Activated CD8-positive, alpha-beta memory T cell treated with anti-CD3 and anti-CD28 coated beads, Interleukin-2, amount 50 U/mL, for 4 hours (primary cell): Measurements from ENCODE around the gene OLIG2.

ENCODE experiments used
- DNase-seq: peaks from one replicate; pipeline ENCODE4 v3.0.0-alpha.2; 2020

Gene OLIG2

DNA sequence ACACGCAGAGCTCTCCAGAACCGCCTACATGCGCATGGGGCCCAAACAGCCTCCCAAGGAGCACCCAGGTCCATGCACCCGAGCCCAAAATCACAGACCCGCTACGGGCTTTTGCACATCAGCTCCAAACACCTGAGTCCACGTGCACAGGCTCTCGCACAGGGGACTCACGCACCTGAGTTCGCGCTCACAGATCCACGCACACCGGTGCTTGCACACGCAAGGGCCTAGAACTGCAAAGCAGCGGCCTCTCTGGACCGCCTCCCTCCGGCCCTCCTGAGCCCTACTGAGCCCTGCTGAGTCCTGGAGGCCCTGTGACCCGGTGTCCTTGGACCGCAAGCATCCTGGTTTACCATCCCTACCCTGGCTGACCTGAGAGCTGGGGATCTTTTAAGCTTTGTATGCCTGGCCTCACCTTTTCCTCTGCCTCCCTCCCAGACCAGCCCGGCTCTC lies 8.3 kb downstream of the OLIG2 start:
- DNase-seq, result no peak

DNA sequence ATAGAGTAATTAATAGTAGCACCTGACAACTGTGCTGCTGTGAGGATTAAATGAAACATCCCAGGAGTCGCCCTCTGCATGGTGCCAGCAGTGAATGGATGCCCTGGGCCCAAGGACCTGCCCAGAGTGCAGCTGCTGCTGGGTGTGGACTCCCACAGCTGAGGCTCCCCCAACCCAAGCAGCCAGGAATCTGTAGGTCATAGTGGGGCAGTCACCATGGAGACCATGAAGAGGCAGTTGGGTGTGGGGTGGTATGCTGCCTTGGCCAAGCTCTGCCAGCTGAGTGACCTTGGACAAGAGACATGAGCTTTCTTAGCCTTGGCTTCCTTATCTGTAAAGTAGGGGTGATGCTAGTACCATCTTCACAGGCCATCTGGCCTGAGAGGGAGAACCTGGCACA lies 9.4 kb downstream of the OLIG2 start:
- DNase-seq, result no peak

DNA sequence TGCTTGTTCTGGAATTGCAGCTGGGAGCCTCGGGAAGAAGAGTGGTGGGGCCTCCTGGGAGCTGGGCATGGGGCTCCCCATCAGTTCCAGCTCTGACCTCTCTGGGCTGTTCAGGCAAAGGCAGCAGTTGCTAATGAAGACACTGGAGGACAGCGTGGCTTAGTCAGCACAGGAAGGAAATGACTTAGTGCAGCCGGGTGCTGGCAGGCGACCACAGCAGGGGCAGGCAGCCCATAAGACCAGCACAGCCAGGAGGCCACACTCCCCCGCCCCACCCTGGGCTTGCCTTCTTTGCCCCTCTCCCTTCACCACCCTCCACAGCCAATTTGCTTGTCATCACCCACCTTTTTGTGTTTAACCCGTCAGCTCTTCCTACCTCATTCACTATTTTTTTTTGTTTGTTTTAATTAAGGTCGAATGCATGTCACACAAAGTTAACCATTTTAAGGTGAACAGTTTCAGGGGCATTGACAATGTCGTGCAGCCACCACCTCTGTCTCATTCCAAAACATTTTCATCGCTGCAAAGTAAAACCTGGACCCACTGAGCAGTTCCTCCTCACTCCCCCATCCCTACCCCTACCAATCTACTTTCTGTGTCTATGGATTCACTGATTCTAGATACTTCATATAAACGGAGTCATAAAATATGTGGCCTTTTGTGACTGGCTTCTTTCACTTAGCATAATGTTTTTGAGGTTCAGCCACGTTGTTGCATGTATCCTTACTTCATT lies 10.9 kb downstream of the OLIG2 start:
- DNase-seq, result no peak

DNA sequence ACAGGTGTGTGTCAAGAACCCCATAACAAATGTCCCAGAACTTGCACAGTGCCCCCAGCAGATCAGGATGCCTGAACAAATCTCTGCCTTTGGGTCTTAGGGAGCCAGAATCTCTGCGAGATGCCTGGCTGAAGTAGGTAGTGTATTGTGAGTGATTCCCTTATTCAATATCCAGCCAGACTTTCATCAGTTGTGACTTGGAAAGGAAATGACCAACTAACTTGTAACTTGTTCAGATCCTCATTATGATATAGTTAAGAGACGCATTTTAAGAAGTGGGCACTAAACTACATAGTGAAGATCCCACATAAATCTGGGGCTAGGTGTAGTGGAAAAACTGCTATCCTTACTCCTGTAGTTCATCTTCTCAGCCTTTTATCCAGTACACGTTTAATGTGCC lies 11.8 kb downstream of the OLIG2 start:
- DNase-seq, result no peak

DNA sequence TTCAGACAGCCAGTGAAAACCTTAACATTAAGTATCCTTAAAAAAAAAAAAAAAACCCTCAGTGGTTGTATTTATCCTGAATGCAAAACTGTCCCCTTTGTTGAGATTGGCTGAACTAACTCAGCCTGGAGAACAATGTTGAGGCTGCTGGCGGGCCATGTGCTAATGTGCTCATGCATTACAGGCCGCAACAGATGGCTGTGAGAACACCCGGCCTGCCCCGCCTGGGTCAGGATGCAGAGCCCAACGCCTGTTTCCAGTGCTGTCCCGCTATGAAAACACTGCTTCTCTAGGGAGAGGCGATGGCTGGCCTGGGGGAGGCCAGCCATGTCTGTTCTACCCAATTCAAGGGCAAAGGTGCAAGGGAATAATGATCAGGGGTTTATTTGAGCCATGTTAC lies 13.8 kb downstream of the OLIG2 start:
- DNase-seq, result no peak

DNA sequence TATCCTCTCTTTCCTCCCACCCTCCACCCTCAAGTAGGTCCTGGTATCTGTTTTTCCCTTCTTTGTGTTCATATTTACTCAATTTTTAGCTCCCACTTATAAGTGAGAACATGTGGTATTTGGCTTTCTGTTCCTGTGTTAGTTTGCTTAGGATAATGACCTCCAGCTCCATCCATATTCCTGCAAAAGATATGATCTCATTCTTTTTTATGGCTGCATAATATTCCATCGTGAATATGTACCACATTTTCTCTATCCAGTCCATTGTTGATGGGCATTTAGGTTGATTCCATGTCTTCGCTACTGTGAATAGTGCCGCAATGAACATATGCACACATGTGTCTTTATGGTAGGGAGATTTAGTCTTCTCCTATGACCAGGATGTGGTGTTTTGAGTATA lies 14.5 kb downstream of the OLIG2 start:
- DNase-seq, result no peak

DNA sequence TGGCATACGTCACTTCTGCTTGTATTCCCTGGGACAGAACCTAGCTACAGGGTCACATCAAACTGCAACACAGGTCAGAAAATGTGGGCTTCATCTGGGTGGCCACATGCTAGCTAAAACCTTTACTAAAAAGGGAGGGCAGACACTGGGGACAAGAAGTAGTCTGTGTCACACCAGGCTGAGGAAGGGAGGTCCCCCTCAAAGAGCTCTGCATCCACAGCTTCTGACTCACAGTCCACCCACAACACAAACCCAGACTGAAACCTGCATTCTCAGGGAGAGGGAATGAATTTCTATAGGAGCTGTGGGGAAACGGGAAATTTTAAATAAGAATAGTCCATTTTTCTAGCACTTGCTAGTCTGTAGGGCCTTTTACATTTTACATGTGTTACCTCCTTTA lies 16.2 kb downstream of the OLIG2 start:
- no peak for DNase-seq

DNA sequence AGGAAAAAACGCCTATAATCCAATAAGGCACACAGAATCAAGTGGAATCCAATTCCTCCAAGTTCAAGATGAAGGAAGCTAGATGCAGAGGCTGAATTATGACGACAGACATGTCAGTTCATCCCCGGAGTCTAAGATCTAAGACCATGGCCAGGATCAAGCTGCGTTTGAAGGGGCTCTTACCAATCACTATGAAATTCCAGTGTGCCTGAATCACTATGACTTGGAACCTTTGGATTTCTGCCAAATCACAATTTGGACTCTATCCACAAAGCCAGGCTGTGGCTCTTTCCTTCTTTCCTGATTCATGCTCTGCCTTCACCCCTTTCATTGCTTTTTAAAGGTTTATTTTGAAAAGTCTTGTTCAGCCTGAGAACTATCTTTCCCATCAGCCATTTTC lies 17.1 kb downstream of the OLIG2 start:
- no peak for DNase-seq

DNA sequence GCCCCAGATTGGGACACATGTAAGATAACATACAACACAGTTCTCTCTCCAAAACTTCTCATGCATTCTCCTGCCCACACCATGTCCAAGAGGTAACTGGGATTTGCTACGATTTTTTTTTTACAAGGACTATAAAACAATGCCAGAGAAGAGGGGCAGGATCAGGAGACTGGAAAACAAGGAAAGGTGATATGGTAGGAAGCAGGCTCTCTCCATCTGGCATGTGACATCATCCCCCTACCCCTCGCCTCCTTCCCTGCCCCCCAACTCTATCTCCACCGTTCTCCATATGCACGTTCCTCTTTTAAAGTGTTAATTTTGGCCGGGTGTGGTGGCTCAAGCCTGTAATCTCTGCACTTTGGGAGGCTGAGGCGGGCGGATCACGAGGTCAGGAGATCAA lies 20.7 kb downstream of the OLIG2 start:
- no peak for DNase-seq

DNA sequence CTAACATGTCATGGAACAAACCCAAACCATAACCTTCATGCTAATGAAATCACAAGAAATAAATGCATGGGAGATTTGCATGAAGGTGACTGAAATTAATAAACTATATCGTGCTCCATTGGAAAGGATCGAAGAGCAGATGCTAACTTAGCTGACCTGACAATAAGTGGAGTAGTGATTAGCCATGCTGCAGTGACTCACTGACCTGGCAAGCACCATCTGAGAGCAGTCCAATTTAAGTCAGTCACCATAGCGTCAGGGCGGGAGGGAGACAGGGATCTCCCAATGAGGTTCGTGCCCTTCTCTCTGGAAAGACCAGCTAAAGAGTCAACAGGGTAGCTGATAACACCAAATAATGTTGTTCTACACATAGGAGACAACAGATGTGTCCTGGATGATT lies 21.5 kb downstream of the OLIG2 start:
- DNase-seq, result no peak

DNA sequence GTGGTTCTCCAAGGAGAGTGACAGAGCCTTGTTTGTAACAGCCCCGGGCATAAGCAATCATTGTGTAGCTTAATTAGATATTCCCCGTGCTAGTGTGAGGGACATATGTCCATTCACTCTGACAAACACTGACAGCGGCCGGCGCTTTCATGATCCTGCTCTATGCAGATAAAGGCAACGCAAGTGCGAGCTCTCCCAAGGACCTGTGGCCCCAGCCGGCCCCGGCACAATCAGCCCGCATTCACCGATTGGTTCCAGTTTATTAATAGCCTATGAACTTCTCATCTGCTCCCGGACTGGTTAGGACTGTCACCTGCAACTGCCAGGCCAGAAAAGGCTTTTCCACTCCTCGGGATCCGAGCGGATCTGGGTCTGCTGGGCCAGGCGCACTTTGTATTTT lies 26.2 kb downstream of the OLIG2 start:
- DNase-seq, result no peak

DNA sequence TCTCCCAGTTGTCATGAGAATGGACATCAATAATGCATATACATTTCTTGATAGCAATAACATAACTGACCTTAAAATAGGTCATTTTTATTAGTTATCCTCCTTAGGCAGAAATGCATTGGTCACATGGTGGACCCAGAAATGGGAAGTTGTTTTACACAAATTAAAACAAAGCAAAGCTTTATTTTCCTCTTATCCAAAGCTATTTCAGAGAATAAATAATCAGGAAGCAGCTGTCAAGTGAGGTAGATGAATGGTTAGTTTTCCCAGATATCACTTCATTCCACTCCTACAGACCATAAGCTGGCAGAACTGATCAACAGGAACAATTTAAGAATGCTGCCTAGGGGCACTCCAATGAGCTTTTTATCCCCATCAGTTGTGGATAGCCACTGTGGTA lies 28.2 kb downstream of the OLIG2 start:
- DNase-seq, result no peak

DNA sequence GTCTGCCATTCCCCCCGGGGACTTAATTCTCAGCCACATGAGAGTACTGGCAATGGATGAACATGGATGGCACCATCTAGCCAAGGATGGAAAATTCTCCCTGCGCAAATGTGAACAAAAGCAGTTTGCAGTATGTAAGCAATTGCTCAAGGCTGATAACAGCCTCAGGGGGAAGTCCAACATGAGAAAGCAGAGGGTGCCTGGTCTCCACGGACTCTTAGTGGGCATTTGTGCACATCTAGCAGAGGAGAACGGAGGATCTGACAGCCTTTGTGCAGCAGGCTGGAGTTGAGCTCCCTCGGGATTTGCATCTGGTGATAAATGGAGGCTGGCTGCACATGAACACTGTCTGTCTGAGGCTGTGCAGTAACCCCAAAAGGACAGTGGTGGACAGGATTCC lies 30.3 kb downstream of the OLIG2 start:
- DNase-seq, result no peak

DNA sequence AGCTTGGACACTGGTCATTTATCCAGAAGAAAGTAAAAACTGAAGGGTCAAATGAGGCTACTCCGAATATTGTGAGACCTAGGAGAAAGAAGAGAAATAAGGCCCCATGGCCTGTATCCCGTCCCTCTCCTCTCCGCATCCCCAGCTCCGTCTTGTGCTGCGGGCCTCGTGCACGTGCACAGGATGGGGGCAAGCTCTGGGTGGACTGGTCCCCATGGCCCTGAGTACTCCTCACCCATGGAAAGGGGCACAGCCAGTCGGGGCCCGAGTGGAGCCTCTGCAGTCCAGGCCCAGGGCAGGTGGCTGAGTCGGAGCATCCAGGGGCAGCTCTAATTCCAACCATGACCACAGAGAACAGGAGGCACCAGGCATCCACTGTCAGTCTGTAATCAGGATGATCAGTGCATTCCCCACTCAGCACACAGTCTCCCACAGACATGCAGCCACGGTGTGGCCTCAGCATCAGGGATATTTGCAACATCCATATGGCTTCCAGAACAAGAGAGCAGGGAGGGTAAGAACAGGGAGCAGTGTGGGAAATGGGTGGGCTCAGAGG lies 31.7 kb downstream of the OLIG2 start:
- no peak for DNase-seq

DNA sequence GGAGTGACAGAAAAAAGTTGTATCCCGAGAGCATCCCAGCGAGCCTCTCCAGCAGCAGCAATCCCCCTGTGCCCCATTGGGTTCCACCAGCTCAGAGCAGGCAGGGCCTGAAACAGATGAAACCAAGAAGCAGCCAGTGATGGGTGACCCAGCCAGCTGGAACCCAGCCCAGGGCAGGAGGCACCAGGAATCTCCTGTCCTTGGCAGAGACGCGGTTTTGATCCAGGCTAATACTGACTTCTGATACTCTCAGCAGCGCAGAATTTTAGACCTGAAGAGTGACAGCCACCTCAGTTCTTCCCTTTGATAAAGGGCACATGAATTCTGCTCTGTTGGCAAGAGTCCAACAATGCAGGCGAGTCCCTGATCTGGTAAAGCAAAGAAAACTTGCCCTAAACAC lies 32.8 kb downstream of the OLIG2 start:
- DNase-seq, result no peak

DNA sequence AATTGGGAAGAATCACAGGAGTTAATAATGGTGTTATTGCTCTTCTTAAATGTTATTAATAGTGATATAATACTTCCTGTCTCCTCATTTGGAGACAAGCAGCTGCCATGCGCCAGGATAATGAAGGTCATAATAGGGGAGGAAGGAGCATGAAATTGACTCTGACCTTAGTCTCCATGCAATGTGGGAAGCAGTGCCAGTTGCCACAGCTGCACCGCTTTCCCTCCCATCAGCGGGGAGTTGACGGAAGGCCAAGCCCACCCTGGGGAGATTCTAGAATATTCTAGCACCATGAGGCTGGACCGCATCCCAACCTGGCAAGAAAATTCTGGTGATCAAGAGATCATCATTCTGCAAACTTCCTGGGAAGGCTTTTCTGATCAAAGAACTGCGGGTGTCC lies 33.2 kb downstream of the OLIG2 start:
- no peak for DNase-seq

DNA sequence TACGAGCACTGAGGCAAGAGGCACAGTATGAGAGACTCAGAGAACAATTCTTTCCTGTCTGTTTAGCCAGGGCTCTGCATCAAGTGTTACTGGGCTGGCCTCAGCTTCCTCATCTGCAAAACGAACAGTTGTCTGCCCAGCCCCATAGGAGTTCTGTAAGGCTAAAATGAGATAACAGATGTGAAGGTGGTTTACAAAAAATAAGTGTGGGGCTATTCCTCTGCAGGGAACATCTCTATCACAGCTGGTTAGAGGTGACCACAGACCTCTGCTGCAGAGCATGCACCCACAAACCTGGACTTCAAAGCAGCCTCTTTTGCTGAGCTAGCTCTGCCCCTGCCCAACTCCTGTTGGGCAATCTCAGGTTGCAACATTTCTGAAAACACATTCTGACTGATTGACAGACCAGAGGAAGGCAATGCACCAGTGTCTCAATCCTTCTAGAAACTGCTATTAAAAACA lies 33.7 kb downstream of the OLIG2 start:
- no peak for DNase-seq

DNA sequence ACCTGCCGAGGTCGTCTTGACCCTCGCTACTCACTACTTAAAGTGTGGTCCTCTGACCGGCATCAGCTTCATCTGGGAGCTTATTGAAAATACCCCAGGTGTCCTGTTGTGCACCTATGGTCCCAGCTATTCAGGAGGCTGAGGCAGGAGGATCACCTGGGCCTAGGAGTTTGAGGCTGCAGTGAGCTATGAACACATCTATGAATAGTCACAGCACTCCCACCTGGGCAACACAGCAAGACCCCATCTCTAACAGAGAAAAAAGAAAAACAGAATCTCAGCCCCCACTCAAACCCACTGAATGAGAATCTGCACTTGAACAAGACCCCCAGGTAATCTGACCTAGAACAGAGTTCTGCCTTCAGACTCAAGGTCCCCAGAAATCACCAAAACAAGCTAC lies 35.5 kb downstream of the OLIG2 start:
- no peak for DNase-seq

DNA sequence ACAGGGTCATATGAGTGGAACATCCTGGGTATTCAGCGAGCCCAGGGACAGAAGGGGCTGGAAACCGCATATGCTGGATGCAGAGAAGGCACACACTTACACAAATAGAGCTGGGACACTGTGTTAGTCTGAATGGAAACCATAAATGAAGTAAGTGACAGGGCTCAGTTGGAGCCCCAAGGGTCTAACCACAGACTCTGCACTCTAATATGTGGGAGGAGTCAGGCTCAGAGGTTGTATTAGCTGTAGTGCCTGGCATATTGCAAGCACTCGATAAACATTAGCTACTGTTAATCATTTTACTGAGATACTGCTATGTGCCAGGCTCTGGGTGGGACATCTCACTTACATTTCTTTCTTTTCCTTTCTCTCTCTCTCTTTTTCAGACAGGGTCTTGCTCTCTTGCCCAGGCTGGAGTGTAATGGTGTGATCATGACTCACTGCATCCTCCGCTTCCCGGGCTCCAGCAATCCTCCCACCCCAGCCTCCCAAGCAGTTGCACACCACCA lies 37.7 kb downstream of the OLIG2 start:
- DNase-seq, result no peak

DNA sequence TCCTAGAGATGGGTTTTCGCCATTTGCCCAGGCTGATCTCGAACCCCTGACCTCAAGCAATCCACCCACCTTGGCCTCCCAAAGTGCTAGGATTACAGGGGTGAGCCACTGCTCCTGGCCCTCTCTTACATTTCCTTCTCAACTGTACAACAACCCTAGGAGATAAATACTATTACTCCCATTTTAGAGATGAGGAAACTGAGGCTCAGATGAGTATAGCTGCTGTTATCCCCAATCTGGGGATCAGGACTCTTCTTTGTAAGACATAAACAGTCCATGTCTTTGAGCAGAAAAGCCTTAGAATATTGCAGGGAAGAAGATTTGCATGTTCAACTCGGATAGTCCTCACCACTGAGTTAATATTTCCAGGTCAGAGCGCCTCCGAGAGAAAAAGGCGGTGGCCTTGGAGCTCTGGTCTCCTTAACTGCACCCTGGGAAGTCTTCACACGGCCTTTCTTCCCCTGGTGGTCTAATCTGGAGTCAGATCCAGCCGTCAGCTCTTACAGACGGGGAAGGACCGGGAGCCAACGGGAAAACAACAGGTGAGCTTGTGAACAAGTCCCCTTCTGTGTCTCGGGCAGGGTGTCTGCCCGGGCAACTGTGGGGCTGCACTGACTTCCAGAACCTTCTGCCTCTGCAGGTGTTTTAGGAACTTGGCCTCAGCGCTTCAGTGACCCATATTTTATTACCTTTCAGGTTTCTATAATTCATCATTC lies 38.3 kb downstream of the OLIG2 start:
- no peak for DNase-seq

DNA sequence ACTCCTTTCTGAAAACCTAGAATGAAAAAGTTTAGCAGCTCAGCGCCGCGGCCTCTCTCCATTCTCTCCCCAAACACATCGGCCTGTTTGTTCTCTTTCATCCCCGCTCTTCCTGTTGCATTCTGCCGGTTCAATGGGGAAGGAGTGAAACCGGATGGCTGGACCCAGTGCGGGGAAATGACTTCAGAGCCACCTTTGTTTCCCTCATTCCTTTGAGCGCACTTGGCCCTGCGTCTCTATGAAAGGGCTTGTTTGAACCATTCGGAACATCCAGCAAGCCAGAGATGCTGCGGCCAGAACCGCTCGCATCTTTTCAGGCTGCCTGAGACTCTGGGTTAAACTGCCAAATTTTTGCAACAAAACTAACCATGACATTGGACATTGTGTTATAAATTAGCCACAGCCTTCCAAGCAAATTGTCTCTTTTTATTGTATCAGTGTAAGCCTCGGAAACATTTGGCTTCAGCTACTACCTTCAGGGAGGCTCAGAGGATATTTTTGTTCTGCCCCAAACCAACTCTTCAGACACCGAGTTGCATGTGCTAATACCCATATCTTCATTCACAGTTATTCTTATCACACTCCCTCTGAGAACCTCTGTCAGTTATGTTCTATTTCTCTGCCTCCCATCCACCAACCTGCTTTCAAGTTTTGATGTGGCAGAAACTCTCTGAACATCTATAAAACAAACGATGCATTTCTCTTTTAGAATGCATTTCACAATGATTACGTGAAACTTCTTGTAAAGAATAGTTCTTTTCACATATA lies 39.1 kb downstream of the OLIG2 start:
- no peak for DNase-seq

DNA sequence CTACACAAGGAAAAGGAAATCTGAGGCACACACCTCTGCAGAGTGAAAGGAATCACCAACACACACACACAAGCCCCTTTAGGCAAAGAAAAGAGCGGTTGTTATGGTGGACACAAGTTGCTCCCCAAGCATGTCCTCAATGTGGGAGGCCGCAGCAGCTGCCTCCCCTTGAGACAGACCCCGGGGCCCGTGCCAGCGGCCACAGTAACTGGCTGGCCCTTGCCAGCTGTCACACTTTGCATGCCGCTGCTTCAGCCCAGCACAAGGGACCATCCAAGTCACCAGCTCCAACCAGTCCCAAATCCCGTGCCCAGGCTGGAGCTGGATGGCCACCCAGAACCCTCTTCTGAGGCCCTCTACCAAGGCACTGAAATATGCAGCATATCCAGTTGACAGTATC lies 41.3 kb downstream of the OLIG2 start:
- no peak for DNase-seq

DNA sequence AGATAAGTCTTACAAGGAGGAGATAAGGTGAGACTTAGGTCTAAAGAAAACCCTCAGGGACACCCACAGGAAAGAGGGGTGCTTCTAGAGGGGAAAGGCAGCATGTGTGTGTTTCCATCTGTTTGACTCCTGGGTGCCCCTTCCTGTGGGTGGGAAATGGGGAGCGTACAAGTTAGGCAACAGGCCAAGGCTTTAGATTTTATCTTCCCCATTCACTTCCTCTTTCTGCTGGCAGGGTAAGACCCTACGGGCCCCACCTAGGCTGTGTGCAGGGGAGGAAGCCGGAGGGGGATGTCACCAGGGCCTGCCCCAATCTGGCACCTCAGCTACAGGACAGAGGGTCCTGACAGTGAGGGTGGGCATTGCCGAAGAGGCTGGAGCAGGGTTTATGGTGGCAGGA lies 41.7 kb downstream of the OLIG2 start:
- DNase-seq, result no peak
